Endothelial cell of umbilical vein (primary cell): Measurements from ENCODE around the gene RPS6KA5. TPM values are rescaled to one million over a fixed set of nuclear protein-coding genes. Genes with fewer than 3 reads are reported as not detected.

Experiments
- BruUV-seq: library from RNA; stranded (reverse); fragments of 400-500 nt; replicated peaks from 2 replicates; lab custom pipeline; 2021; lab: Mats Ljungman, UMichigan
- CTCF ChIA-PET: fragments of 300-600, 350-600 bp; sonication (Branson Sonifier 250); formaldehyde crosslinking; loops from one replicate; lab custom pipeline; 2021; ENCODE audit warnings: antibody characterized with exemption, inconsistent platforms; lab: Charles Lee
- POLR2A ChIA-PET: fragments of 300-600, 350-600 bp; sonication (Branson Sonifier 250); formaldehyde crosslinking; loops from one replicate; lab custom pipeline; 2021; ENCODE audit warnings: antibody characterized with exemption, inconsistent platforms; lab: Charles Lee
- DNase-seq: peaks from one replicate; pipeline ENCODE4 v3.0.0-alpha.2; 2011; ENCODE audit warnings: low read depth, low spot score
- FAIRE-seq: peaks from 2 replicates; lab custom pipeline; 2011; peaks lifted over from hg19 to GRCh38; lab: Jason Lieb, UNC
- H2AFZ ChIP-seq: 2 replicates; pipeline ENCODE4 v1.6.0; 2012; ENCODE audit warnings: low read depth, low read length, control low read depth, inconsistent platforms
- H3K27ac ChIP-seq: 2 replicates; pipeline ENCODE4 v1.5.1; 2011; ENCODE audit warnings: low read depth, mild to moderate bottlenecking, control low read depth, low read length, moderate library complexity; ENCODE audit not compliant: insufficient read depth
- H3K27me3 ChIP-seq, 2 experiments: 2 replicates each; pipeline versions ENCODE4 v1.6.0 to v1.6.1; 2011; ENCODE audit warnings: low read length in 2 of 2, mixed read lengths in 1 of 2; ENCODE audit not compliant: control insufficient read depth in 2 of 2, insufficient read depth in 2 of 2
- H3K36me3 ChIP-seq, 2 experiments: 2 replicates in 1 of 2; 3 replicates in 1 of 2; pipeline ENCODE4 v1.5.1; 2011; ENCODE audit warnings: low read length in 2 of 2, mild to moderate bottlenecking in 1 of 2, moderate library complexity in 1 of 2; ENCODE audit not compliant: control insufficient read depth in 2 of 2, insufficient read depth in 2 of 2; ENCODE audit errors: extremely low read depth in 1 of 2
- H3K4me1 ChIP-seq: 3 replicates; pipeline ENCODE4 v1.5.1; 2011; ENCODE audit warnings: mild to moderate bottlenecking, low read length; ENCODE audit not compliant: control insufficient read depth, insufficient read depth; ENCODE audit errors: extremely low read depth
- H3K4me2 ChIP-seq: 2 replicates; pipeline ENCODE4 v1.6.1; 2011; ENCODE audit warnings: low read length, control low read depth, mixed read lengths; ENCODE audit not compliant: insufficient read depth
- H3K4me3 ChIP-seq, 3 experiments: fragments of 200-600 bp in 1 of 3; sonication (generic), shearing (Covaris generic) in 1 of 3; replicated peaks in 1 of 3; 2 replicates each; pipeline ENCODE4 v1.5.1; 2011 to 2016; ENCODE audit warnings: control low read depth in 3 of 3, low read length in 3 of 3, mild to moderate bottlenecking in 2 of 3, inconsistent platforms in 1 of 3, low read depth in 1 of 3, moderate library complexity in 1 of 3; ENCODE audit not compliant: insufficient read depth in 1 of 3
- H3K79me2 ChIP-seq: 2 replicates; pipeline ENCODE4 v1.6.0; 2012; ENCODE audit warnings: low read length, inconsistent platforms; ENCODE audit not compliant: control insufficient read depth, insufficient read depth
- H3K9ac ChIP-seq: replicated peaks from 2 replicates; pipeline ENCODE3; 2011; ENCODE audit warnings: low read length, control low read depth; ENCODE audit not compliant: insufficient read depth; ENCODE audit errors: extremely low read depth
- H3K9me1 ChIP-seq: replicated peaks from 3 replicates; pipeline ENCODE4 v1.6.0; 2011; ENCODE audit warnings: mild to moderate bottlenecking, low read length; ENCODE audit not compliant: control insufficient read depth, insufficient read depth; ENCODE audit errors: extremely low read depth
- H3K9me3 ChIP-seq: replicated peaks from 2 replicates; pipeline ENCODE4 v1.5.1; 2012; ENCODE audit warnings: low read length, inconsistent platforms; ENCODE audit not compliant: control insufficient read depth, insufficient read depth
- H4K20me1 ChIP-seq: replicated peaks from 2 replicates; pipeline ENCODE3; 2011; ENCODE audit warnings: mild to moderate bottlenecking, low read length; ENCODE audit not compliant: control insufficient read depth, insufficient read depth; ENCODE audit errors: extremely low read depth
- EZH2 ChIP-seq: IDR thresholded peaks from 2 replicates; pipeline ENCODE4 v1.6.1; 2012; ENCODE audit warnings: borderline replicate concordance, low read depth, mild to moderate bottlenecking, moderate library complexity, low read length, inconsistent platforms; ENCODE audit not compliant: severe bottlenecking
- FOS ChIP-seq: IDR thresholded peaks from 2 replicates; pipeline ENCODE4 v1.6.1; 2011; ENCODE audit warnings: mild to moderate bottlenecking, low read length, moderate library complexity, borderline replicate concordance; ENCODE audit not compliant: insufficient read depth
- GATA2 ChIP-seq: IDR thresholded peaks from 2 replicates; pipeline ENCODE4 v1.7.0; 2011; ENCODE audit warnings: low read depth, mild to moderate bottlenecking, moderate library complexity, mixed read lengths, low read length; ENCODE audit not compliant: insufficient read length, insufficient read depth
- JUN ChIP-seq: IDR thresholded peaks from 2 replicates; pipeline ENCODE4 v1.6.1; 2011; ENCODE audit warnings: borderline replicate concordance, low read depth; ENCODE audit not compliant: insufficient read length, insufficient read depth
- POLR2A ChIP-seq: IDR thresholded peaks from 2 replicates; pipeline ENCODE4 v1.6.1; 2012; ENCODE audit warnings: low read depth, mild to moderate bottlenecking, control low read depth, low read length
- dilution Hi-C: fragments of 300-500 bp; cut with MboI; formaldehyde crosslinking; loops from one replicate; pipeline ENCODE4 v1.15.0; 2019; ENCODE audit warnings: low sequenced_read_pairs; ENCODE audit not compliant: extremely low pct_ligation_motif_present
- intact Hi-C: fragments of 100-400 bp; cut with micrococcal nuclease; formaldehyde crosslinking; loops from one replicate; pipeline ENCODE4 v1.10.0; 2022
- polyA plus RNA-seq, 4 experiments: library from polyadenylated mRNA; depleted of rRNA in 3 of 4; stranded (reverse) in 3 of 4; unstranded in 1 of 4; fragments of >200 nt; gene quantifications; 2 replicates each; pipeline versions ENCODE4 v1.2.1 to v1.2.3, GENCODE V29; 2011 to 2012; ENCODE audit warnings: missing spikeins in 1 of 4
- total RNA-seq: library from RNA; stranded (reverse); gene quantifications from 2 replicates; pipeline ENCODE4 v1.2.3, GENCODE V29; 2021
- TF ChIP-seq, protein P1 (sequence below), 2 donors: IDR thresholded peaks; 1 replicate in 1 of 2; 2 replicates in 1 of 2; pipeline ENCODE4 v1.5.1; 2011; ENCODE audit warnings: low read length in 2 of 2, mild to moderate bottlenecking in 2 of 2, moderate library complexity in 2 of 2, control low read depth in 1 of 2, inconsistent platforms in 1 of 2, low read depth in 1 of 2; ENCODE audit not compliant: insufficient read depth in 1 of 2; ENCODE audit errors: extremely low read depth in 1 of 2
- TF ChIP-seq, protein P2 (sequence below): IDR thresholded peaks from 2 replicates; pipeline ENCODE4 v1.6.1; 2011; ENCODE audit not compliant: insufficient read depth, insufficient read length

Gene RPS6KA5
- total and polyA plus RNA-seq, 2 donors (not counting 3 experiments of a cell fraction or from before 2014, with no cell fraction given) = 2.9 to 5.4 TPM

DNA sequence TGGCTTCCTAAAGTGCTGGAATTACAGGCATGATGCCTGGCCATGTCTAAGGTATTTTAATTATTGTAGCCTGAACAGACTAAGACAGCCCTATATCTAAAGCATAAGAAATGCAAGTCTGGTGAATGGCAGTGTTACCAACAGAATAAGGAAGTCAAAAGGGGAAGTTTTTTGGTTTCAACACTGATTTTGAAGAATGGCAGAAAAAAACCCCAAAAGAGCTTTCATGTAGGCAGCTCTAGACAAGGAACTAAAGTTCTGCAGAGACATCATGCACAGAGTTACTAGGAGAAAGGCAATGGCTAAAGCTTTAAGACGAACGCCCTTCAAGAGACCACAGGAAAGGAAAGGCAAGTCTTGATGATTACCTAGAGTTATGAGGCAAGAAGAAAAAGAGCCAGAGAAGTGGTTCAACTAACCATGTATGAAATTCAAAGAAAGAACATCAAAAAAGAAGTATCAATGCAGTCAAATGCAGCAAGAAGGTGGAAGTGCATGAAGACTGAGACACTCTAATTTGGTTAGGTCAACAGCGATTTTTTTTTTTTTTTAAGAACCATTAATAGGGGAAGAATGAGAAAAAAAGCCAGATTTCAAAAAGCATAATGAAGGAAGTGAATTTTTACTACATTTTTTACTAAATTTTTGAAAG, 50.8 kb downstream of the RPS6KA5 start:
- no TSS peak for BruUV-seq
- no peak overlapping the region for H3K9ac ChIP-seq
- no peak overlapping the region for H2AFZ ChIP-seq
- no peak overlapping the region for H3K4me2 ChIP-seq
- H3K4me1 ChIP-seq = no peaks in the 10 kb centered on the region
- H3K79me2 ChIP-seq = no peaks in the 10 kb centered on the region
- H3K4me3 ChIP-seq = no peak overlapping the region
- no peaks in the 10 kb centered on the region for H3K9me3 ChIP-seq
- dilution Hi-C loops = no loop called here
- H4K20me1 ChIP-seq = no peaks in the 10 kb centered on the region
- ChIA-PET CTCF (interaction anchor here (1.0 kb wide), 1 partner anchor 107 kb away, joined by 3 read pairs; no protein-coding TSS in a partner anchor), POLR2A (no interaction called here)
- no peaks in the 10 kb centered on the region for H3K9me1 ChIP-seq
- H3K27ac ChIP-seq = no peak overlapping the region
- TF ChIP-seq, protein P1, sequence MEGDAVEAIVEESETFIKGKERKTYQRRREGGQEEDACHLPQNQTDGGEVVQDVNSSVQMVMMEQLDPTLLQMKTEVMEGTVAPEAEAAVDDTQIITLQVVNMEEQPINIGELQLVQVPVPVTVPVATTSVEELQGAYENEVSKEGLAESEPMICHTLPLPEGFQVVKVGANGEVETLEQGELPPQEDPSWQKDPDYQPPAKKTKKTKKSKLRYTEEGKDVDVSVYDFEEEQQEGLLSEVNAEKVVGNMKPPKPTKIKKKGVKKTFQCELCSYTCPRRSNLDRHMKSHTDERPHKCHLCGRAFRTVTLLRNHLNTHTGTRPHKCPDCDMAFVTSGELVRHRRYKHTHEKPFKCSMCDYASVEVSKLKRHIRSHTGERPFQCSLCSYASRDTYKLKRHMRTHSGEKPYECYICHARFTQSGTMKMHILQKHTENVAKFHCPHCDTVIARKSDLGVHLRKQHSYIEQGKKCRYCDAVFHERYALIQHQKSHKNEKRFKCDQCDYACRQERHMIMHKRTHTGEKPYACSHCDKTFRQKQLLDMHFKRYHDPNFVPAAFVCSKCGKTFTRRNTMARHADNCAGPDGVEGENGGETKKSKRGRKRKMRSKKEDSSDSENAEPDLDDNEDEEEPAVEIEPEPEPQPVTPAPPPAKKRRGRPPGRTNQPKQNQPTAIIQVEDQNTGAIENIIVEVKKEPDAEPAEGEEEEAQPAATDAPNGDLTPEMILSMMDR (IDR thresholded peaks at IDR 0.05; ENCODE audit: extremely low read depth in 1 of 2, insufficient read depth in 1 of 2, low read depth in 1 of 2, low read length in 2 of 2) = no peak
- TF ChIP-seq FOS (no peak), POLR2A (no peak), EZH2 (no peak), JUN (no peak), GATA2 (no peak)
- TF ChIP-seq, protein P2, sequence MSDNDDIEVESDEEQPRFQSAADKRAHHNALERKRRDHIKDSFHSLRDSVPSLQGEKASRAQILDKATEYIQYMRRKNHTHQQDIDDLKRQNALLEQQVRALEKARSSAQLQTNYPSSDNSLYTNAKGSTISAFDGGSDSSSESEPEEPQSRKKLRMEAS = no peak
- DNase-seq (no peak), FAIRE-seq (no peak)
- H3K36me3 ChIP-seq = no peaks in the 10 kb centered on the region
- intact Hi-C loops = no loop called here
- no peaks in the 10 kb centered on the region for H3K27me3 ChIP-seq
